ENCODE results near the gene KCNK1.

The KCNK1 gene

DNA sequence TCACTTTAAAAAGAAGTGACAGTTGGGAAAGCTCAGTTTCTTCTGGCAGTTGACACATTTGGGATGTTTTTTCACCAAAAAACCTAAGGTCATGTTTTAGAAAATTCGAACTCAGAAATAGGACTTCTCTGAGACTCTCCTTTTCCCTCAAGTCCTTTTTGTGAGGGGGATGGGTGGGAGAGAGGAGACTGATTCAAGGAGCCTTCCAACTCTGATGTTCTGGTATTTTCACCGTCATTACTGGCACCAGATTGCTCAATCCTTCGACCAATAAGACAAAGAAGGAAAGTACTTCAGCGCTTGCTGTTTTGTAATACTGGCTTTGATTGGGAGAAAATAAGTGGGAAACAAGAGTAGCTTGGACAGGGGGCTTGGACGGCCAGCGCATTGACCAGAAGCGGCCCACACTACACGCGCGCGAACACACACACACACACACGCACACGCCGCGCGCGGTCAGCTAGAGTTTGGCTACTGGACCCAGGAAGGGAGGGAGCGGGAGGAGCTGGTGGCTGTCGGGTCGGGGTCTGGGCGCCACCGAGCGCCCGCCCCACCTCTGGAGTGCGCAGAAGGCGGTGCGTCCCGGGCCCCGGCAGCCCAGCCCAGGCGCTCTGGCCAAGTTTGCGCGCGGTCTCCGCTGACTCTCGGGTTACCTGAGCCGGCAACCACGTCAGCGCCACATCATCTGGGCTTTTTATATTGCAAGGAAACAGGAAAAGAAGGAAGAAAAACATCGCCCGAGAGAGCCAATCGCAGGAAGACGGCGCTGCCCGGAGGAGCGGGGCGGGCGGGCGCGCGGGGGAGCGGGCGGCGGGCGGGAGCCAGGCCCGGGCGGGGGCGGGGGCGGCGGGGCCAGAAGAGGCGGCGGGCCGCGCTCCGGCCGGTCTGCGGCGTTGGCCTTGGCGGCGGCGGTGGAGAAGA is at the start of gene KCNK1:
Gene KCNK1, plus strand, starts transcription at position 855 of the 921 bp plus-strand sequence. Its CDS starts 66 bp downstream, at position 921.
- DNase-seq (ENCODE audit: low read depth in 2 of 3, low spot score in 2 of 3), result no peak

DNA sequence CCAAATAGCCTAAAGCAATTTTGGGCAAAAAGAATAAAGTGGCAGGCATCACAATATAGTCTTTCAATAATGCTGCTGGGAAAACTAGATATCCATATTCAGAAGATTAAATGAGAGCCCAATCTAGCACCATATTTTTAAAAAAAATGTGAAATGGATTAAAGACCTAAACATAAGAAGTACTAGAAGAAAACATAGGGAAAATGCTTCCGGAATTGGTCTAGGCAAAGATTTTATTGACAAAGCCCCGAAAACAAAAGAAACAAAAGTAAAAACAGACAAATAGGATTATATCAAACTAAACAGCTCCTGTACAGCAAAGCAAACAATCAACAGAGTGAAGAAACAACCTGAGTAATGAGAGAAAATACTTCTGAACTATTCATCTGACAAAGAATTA is 48.6 kb upstream of the KCNK1 start:
- DNase-seq (ENCODE audit: low read depth in 2 of 3, low spot score in 2 of 3), result no peak

DNA sequence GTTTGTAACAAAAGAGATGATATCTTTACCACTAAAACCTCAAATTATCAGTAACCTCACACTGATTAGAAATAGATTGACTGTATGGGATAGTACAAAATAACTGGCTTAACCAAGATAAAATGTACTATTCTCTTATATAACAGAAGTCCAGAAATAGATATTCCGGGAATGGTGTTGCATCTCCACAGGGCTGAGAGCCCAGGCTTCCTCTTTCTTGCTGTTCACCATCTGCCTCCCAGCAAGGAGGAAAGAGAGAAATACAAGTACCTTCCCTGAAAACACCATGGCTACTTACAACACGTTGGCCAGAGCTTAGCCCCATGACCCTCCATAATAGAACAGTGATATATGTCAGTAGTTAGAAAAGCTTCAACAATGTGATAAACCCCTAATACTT is 47.0 kb upstream of the KCNK1 start:
- DNase-seq (ENCODE audit: low read depth in 2 of 3, low spot score in 2 of 3), result no peak

DNA sequence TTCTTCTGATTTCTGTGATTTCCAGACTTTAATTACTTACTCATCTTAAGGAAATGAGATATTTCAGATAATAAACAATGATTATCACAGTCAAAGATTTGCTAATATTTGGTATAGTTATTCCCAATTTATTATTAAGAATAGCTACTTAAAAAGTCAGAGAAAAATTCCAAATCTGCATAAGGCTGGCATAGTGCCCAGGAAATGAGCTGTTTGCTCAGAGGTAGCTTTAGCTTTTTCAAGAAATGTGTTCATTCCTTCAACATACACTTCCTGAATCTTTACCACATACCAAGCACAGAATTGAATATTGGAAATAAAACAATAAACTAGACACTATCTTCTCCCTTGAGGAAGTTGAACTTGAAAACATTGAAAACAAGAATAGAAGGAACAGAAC is 44.3 kb upstream of the KCNK1 start:
- DNase-seq (ENCODE audit: low read depth in 2 of 3, low spot score in 2 of 3), result no peak

DNA sequence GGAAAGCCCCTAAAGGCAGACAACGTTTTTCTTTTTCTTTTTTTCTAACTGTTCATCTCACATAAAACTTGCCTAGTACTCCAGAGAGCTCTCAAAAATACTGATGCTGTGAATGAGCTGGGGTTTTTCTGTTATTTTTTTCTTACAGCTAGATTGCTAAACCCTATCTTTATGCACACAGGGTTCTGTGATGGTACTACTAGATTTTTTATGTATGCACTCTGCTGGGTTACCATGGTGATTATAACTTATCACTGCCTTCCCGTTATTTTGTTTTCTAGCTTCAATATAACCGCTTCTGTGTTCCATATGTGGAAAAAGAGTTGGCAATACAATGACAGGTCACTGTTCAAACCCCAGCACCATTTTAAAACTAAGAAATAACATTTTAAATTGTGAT is 43.7 kb upstream of the KCNK1 start:
- DNase-seq (ENCODE audit: low read depth in 2 of 3, low spot score in 2 of 3), result no peak

DNA sequence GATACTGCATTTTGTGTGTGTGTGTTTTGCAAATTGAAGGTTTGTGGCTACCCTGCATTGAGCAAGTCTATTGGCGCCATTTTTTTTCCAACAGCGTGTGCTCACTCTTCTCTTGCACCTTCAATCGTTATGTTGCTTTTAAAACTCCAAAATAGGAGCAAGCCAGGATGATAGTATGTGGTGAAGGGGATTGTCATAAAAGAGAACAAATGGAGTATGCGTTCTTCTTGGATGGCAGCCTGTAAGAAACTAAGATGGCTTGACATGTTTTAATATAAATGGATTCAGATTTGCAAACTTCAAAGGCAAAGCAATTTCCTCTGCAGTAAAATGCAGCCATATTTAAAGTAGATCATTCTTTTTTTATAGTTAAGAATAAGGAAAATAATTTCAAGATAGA is 43.2 kb upstream of the KCNK1 start:
- DNase-seq (ENCODE audit: low read depth in 2 of 3, low spot score in 2 of 3), result no peak

DNA sequence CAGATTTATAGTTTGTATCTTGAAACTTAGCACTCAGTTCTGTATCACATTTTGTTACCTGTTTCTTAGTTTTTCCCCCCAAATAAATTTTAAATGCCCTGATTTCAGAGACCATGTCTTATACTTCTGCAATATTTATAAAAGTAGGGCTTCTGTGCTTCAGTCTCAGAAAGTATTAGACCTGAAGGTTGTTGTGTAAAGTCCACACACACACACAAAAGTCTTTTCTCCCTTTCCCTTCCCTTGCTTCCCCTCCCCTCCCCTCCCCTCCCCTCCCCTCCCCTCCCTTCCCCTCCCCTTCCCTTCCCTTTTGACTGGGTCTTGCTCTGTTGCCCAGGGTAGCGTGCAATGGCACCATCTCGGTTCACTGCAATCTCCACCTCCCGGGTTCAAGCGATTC is 41.0 kb upstream of the KCNK1 start:
- DNase-seq (ENCODE audit: low read depth in 2 of 3, low spot score in 2 of 3), result no peak

DNA sequence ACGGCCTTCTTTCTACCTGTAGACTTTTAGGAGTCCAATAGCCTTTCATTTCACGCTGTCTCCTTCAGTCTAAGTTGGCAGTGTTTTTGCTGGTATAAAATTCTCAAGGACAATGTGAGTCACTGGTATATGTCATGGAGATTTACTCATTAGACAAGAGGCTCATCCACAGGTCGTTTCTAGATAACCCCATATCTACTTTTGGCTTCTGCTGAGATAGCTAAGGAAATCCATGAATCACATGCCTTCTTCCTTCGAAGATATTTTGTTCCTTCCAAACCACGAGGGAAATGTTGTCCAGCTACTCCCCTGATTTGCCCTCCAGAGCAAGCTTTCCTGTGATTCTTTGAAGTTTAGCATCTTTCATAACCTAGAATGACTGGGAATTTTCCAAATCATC is 38.5 kb upstream of the KCNK1 start:
- DNase-seq (ENCODE audit: low read depth in 2 of 3, low spot score in 2 of 3), result no peak

DNA sequence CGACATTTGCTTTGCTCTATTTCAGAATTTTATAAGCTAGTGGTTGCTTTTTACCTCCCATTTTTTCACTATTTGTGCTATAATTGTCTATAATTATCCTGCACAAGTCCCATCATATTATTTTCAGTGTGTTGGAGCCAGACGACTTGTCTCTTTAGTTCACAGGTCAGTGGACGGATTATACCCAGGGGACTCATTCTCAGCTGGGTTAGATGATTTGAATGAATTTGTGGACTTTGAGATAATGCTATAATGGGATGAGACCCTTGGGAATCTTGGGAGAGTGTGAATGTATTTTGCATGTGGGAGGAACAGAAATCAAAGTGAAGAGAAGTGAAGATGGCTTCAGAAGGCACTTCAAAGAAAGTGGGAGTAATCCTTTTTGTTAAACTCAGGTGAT is 31.5 kb upstream of the KCNK1 start:
- DNase-seq (ENCODE audit: low read depth in 2 of 3, low spot score in 2 of 3), result no peak

DNA sequence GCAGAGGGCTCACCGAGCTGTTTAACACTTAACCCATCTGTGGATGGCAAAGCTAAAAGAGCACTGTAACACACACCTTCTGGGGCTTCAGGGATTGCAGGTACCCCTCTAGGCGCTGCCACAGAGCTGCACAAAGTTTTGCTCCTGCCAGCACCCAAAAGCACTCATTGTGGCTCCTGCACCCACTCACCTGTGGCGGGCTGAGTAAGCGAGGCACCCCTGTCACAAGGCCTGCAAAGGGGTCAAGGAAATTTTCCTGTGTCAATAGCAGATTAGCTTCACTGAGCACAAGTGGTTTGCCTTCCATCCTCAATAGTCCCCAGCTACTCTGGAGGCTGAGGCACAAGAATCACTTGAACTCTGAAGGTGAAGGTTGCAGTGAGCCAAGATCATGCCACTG is 29.5 kb upstream of the KCNK1 start:
- no peak for DNase-seq (ENCODE audit: low read depth in 2 of 3, low spot score in 2 of 3)

DNA sequence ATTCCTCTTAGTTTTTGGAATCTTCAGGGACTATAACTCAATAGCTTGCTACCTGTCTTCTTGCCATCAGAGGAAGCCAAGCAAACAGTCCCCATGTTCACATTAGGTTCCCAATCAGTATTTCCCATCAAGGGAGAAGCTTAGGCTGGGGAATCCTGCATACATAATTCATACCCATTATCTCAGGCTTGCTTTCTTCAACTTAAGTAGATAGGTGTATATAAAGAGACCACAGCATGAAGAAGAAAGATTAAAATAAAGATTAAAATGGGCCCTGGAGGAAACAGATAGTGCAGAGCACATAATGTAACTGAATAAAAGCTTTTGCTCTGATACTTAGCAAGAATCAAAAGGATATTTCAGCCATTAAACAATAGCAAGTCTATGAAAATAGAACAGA is 29.0 kb upstream of the KCNK1 start:
- DNase-seq (ENCODE audit: low read depth in 2 of 3, low spot score in 2 of 3), result no peak

DNA sequence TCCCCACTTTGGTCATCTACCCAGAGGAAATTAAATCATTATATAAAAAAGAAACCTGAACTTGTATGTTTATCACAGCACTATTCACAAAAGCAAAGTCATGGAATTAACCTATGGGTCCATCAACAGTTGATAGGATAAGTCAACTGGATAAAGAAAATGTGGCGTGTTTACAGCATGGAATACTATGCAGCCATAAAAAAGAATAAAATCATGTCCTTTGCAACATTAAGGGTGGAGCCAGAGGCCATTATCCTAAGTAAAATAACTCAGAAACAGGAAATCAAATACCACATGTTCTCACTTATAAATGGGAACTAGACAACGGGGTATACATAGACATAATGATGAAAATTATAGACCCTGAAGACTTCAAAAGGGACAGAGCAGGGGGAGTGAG is 27.6 kb upstream of the KCNK1 start:
- DNase-seq (ENCODE audit: low read depth in 2 of 3, low spot score in 2 of 3), result no peak

DNA sequence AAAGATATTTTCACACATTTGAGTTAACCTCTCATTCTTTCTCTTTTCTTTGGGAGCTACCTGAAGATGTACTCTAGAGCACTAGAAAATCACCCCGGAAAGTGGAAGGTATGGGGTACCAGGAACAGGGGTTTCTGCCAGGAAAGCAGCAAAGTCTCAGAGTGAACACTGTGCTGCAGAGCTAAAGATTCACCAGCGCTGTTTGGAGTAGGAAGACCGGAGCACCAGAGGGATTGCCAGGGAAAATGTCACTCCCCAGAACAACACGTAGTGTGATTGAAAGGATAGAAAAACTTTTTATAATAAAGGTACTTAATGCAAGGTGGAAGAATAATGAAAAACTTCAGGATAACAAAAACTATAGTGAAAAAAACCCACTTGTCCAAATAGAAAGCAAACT is 26.7 kb upstream of the KCNK1 start:
- DNase-seq (ENCODE audit: low read depth in 2 of 3, low spot score in 2 of 3), result no peak

DNA sequence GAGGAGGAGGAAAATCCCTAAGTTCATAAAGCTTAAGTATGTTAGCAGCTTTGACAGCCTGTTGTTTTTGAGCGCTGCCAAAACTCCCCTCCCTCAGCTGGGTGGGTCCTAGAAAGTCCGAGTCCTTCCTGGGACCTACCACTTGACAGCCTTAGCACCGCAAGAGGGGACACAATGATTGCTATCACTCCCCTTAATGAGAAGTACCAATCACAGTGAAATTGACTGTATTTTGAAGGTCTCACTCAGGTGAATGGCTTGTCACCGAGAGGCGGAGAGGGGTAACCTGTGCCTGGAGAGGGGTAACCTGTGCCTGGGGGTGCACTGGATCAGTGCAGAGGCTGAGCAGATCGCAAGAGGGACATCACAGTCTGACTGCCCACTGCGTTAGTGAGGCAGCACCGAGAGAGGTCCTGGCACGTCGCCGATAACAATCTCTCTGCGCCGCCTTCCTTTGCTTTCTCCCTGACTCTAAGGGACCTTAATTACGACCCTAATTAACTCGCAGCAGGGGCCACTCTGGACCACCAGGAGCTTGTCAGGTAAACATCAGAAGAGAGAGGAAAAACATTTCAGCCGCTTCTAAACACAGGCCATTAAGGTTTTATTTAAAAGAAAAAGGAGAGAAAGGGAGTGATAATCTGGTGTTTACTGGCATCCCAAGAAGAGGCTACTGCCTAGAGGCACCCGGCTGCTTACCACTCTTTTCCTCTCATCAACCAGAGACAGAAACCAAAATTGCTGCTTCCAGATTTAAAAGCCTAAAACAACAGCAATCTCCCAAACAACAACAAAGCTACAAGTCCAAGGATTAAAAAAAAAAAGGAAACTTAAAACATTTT is 25.7 kb upstream of the KCNK1 start:
- DNase-seq (ENCODE audit: low read depth in 2 of 3, low spot score in 2 of 3), result no peak

DNA sequence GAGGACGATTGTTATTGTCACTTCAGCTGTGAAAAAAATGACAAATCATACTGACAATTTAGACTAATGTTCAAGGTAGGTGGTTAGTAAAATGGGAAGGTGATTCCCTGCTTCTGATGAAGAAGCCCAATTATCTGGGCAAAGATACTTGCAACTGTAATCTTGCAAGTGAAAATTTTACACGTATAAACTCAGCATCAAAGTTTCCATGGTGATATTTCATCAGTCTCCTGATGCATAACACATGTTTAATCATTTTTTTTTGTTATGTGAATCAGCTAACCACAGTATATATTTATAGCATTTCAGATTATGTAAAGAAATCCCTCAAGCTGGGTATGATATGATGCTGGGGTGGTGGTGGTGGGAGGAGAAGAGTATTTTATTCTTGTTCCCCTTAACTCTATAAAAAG is 16.4 kb upstream of the KCNK1 start:
- no peak for DNase-seq (ENCODE audit: low read depth in 2 of 3, low spot score in 2 of 3)

DNA sequence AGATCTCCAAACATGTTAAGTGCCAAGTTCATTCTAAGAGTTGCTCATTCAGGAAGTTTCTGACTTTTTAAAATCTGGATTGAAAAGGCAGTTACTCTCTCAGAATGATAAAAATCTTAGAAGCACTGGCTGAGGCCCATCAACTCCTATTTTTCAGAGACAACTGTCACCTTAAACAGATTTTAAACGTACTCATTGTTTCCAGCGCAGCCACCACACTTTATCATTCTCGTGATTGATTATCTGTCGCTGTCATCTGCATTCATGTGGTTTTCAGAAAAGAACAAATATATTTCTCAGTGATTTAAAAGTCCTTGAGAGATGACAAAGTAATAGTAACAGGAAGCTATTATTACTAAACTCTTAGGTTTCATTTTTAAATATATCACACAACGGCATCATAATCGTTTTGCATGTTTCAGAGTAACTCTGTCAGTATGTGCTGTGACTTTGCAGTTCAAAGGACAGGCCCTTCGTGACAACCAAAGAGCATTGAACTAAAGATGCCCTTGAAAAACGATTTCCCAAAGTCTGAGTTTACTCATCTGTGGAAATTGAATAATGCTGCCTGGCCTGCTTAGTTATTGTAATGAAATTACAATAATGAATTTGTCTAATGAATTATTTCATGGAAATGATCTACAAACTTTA is 14.9 kb upstream of the KCNK1 start:
- DNase-seq (ENCODE audit: low read depth in 2 of 3, low spot score in 2 of 3), result no peak

DNA sequence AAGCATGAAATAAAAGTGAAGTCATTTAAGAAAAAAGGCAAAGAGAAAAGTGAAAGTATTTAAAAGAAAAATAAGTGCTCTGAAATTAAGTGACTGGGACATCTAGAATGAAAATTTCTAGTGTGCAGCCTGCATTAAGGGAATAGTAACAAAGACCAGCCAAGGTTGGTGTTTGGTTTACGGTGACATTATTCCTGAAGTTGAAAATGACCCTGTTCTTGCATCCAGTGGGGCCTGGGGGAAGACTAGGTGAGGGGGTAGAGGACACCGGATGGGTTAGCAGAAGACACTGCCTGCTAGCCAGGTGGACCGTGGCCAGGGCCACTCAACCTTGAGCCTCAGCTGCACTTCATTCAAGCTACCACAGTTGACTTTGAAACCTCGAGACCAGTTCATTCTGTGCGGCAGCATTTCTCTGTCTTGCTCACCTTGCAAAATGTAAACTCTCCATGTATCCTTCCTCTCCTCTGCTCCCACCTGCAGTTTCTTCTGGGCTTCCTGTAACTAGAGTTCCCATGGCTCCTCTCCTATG is 14.3 kb upstream of the KCNK1 start:
- no peak for DNase-seq (ENCODE audit: low read depth in 2 of 3, low spot score in 2 of 3)

DNA sequence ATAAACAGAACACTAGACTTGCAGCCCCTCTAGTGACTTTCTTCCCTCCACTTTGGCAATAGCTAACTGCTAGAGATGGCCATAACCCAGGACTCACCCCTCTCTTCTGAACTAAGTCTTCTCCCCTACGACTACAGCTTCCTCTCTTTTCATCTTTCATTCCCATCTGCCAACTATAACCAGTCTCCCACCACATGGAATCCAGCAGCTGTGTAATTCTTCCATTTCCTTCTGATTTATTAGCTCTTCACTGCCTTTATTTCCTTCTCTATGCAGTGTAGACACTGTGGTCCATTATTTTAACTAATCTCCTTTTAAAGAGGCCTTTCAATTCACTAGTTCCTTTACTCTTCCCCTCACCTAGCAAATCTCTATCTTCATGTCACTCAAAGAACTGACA is 13.4 kb upstream of the KCNK1 start:
- no peak for DNase-seq (ENCODE audit: low read depth in 2 of 3, low spot score in 2 of 3)

DNA sequence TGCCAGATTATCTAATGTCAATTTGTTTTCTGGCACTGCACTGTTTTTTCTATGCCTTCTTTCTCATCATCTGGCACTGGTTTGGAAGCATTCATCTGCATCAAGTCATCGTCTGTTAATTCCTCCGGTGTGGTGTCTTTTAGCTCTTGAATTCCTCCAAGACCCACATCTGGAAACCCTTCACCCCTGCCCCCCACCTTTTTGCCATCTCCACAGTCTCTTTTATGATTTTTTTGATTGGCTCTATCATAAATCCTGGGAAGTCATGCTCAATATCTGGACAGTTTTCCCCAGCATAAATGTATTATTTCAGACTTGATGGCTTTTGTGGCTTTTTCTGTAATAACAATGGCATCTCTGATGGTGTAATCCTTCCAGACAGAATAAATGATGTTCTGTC is 10.4 kb upstream of the KCNK1 start:
- no peak for DNase-seq (ENCODE audit: low read depth in 2 of 3, low spot score in 2 of 3)

DNA sequence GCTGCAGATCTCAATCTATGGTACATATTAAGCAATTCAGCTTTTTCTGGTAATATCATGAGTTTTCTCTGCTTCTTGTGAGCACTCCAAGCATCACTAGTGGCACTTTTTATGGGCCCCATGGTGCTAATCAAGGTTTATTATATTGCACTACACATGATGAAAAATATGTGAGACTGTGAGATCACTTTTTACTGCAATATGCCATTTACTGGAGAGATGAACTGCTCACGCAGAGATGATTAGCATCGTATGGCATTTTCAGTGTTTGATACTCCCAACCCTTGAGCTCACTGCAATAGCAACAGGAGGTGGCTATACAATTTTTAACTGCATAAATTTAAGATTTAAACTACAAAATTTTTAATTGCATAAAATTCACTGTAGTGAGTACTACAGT is 8.7 kb upstream of the KCNK1 start:
- DNase-seq (ENCODE audit: low read depth in 2 of 3, low spot score in 2 of 3), result no peak

DNA sequence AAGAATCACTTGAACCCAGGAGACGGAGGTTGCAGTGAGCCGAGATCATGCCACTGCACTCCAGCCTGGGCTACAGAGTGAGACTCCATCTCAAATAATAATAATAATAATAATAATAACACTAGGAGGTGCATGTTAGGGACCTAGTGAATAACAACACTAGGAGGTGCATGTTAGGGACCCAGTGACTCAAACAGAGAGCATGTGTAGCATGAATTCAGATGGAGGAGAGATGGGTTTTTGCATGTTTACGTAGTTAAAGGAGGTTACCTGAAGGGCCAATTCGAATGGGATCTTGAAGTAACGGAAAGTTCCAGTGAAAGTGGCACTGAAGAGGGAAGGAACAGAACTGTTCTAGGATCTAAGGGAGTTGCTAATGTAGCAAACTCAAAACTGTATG is 7.1 kb upstream of the KCNK1 start:
- DNase-seq (ENCODE audit: low read depth in 2 of 3, low spot score in 2 of 3), result no peak
